HepG2 (cell line): ENCODE measurements around the gene CELA2B. TPM values are rescaled to one million over a fixed set of nuclear protein-coding genes. Genes with fewer than 3 reads are reported as not detected.
A peak's percentile ranks its signal among the peaks of the same experiment; 100 is the strongest.

Experiments used
- ATAC-seq: fragments of 200-7000 bp; cut with Tn5 transposase; 3 replicates; pipeline ENCODE4 v1.9.1; 2020; ENCODE audit warnings: mild to moderate bottlenecking, moderate library complexity
- BruUV-seq: library from RNA; stranded (reverse); fragments of 400-500 nt; replicated peaks from 2 replicates; lab custom pipeline; 2021; lab: Mats Ljungman, UMichigan
- CTCF ChIA-PET: fragments of 300-600 bp; formaldehyde crosslinking; extraction: SDS; loops from one replicate; lab custom pipeline; 2021; ENCODE audit warnings: low total read pairs, inconsistent platforms, low intra/inter-chr PET ratio; lab: Yijun Ruan, JAX
- POLR2A ChIA-PET: fragments of 350-600 bp; sonication (Branson Sonifier 250); formaldehyde crosslinking; loops from one replicate; lab custom pipeline; 2020; ENCODE audit warnings: antibody characterized with exemption, inconsistent platforms; lab: Yijun Ruan, JAX
- DNase-seq: peaks from one replicate; pipeline ENCODE4 v3.0.0-alpha.2; 2015; ENCODE audit warnings: low spot score
- FAIRE-seq: peaks from 3 replicates; lab custom pipeline; 2011; peaks lifted over from hg19 to GRCh38; lab: Jason Lieb, UNC
- H2AFZ ChIP-seq: one replicate; pipeline ENCODE4 v1.6.1; 2011; ENCODE audit warnings: low read length, inconsistent platforms
- H3K27ac ChIP-seq: fragments of 300-600 bp; 3 replicates; pipeline ENCODE4 v1.8.0; 2011; ENCODE audit warnings: mixed run types, mild to moderate bottlenecking, mixed read lengths, low read length, inconsistent platforms; ENCODE audit not compliant: insufficient read depth; ENCODE audit errors: extremely low read length
- H3K27me3 ChIP-seq, 2 experiments: fragments of 200-600 bp in 1 of 2; 2 replicates in 1 of 2; 3 replicates in 1 of 2; pipeline versions ENCODE4 v1.6.0 to v1.8.0; 2011; ENCODE audit warnings: low read length in 2 of 2, mild to moderate bottlenecking in 2 of 2, moderate library complexity in 2 of 2, inconsistent platforms in 1 of 2; ENCODE audit not compliant: insufficient read depth in 2 of 2, control insufficient read depth in 1 of 2
- H3K36me3 ChIP-seq, 2 experiments: fragments of 200-600 bp in 1 of 2; replicated peaks in 1 of 2; 2 replicates in 1 of 2; 3 replicates in 1 of 2; pipeline versions ENCODE4 v1.5.1 to v1.8.0; 2011; ENCODE audit warnings: low read length in 2 of 2, inconsistent platforms in 1 of 2; ENCODE audit not compliant: insufficient read depth in 2 of 2, control insufficient read depth in 1 of 2
- H3K4me1 ChIP-seq: 2 replicates; pipeline ENCODE4 v1.5.1; 2012; ENCODE audit warnings: low read length, inconsistent platforms; ENCODE audit not compliant: insufficient read depth
- H3K4me2 ChIP-seq: 2 replicates; pipeline ENCODE4 v1.6.0; 2011; ENCODE audit warnings: low read depth, low read length, inconsistent platforms
- H3K4me3 ChIP-seq, 3 experiments: fragments of 200-600 bp in 1 of 3; sonication (generic), shearing (Covaris generic) in 1 of 3; replicated peaks in 1 of 3; 2 replicates each; pipeline ENCODE4 v1.5.1; 2011 to 2016; ENCODE audit warnings: low read length in 3 of 3, inconsistent platforms in 2 of 3, low read depth in 2 of 3, mild to moderate bottlenecking in 2 of 3, control low read depth in 1 of 3, mixed read lengths in 1 of 3; ENCODE audit not compliant: insufficient read depth in 1 of 3
- H3K79me2 ChIP-seq: one replicate; pipeline ENCODE4 v1.6.1; 2011; ENCODE audit warnings: low read length, inconsistent platforms; ENCODE audit not compliant: insufficient read depth
- H3K9ac ChIP-seq: 2 replicates; pipeline ENCODE4 v1.6.0; 2011; ENCODE audit warnings: mild to moderate bottlenecking, low read depth, low read length, inconsistent platforms; ENCODE audit not compliant: insufficient read depth
- H3K9me3 ChIP-seq: 2 replicates; pipeline ENCODE4 v1.5.1; 2012; ENCODE audit warnings: mild to moderate bottlenecking, low read length
- H4K20me1 ChIP-seq: 2 replicates; pipeline ENCODE4 v1.6.0; 2011; ENCODE audit warnings: inconsistent platforms, mild to moderate bottlenecking, low read length, moderate library complexity; ENCODE audit not compliant: insufficient read depth
- KLF12 ChIP-seq: sonication (generic); formaldehyde crosslinking; IDR thresholded peaks from 2 replicates; pipeline ENCODE4 v1.4.0; 2020; ENCODE audit warnings: missing genetic modification reagents, borderline replicate concordance
- MAF1 ChIP-seq: sonication (generic); formaldehyde crosslinking; IDR thresholded peaks from 2 replicates; pipeline ENCODE4 v1.5.0; 2020; ENCODE audit warnings: missing genetic modification reagents, borderline replicate concordance
- NFYB ChIP-seq: sonication (generic); formaldehyde crosslinking; IDR thresholded peaks from 2 replicates; pipeline ENCODE4 v1.4.0; 2020; ENCODE audit warnings: missing genetic modification reagents
- TEAD3 ChIP-seq: optimal IDR thresholded peaks from 2 replicates; pipeline ENCODE3; 2016; ENCODE audit warnings: borderline replicate concordance
- ZNF230 ChIP-seq: sonication (generic); formaldehyde crosslinking; IDR thresholded peaks from 2 replicates; pipeline ENCODE4 v1.4.0; 2020; ENCODE audit warnings: mild to moderate bottlenecking, missing genetic modification reagents
- ZNF3 ChIP-seq: IDR thresholded peaks from 2 replicates; pipeline ENCODE4 v1.7.0; 2017; ENCODE audit warnings: inconsistent platforms
- WGBS: methylation state at CpG from one replicate; pipeline ENCODE4 v1.1.6; 2017; ENCODE audit warnings: low lambda C conversion rate; 5-methylcytosine and 5-hydroxymethylcytosine counted together
- in situ Hi-C: cut with HindIII; loops from 2 replicates; pipeline ENCODE4 v1.10.0; 2017; ENCODE audit warnings: low pct_unique_long_range_greater_than_20kb; ENCODE audit not compliant: extremely low pct_ligation_motif_present
- intact Hi-C: fragments of 100-400 bp; cut with micrococcal nuclease; formaldehyde crosslinking; loops from one replicate; pipeline ENCODE4 v1.10.0; 2022; ENCODE audit not compliant: unreplicated experiment
- polyA plus RNA-seq, 8 experiments: library from polyadenylated mRNA; depleted of rRNA in 3 of 8; stranded (reverse) in 7 of 8; unstranded in 1 of 8; fragments of >200 nt; fragmentation: Illumina TruSeq in 4 of 8; extraction: Trizol in 4 of 8; gene quantifications; 2 replicates each; pipeline versions ENCODE4 v1.2.1 to v1.2.3, GENCODE V29; 2011 to 2016; ENCODE audit warnings: low read depth in 4 of 8, missing spikeins in 1 of 8, mixed read lengths in 1 of 8; ENCODE audit not compliant: insufficient read depth in 1 of 8
- total RNA-seq, 5 experiments: library from RNA; depleted of rRNA; stranded (reverse); fragments of >200 nt; fragmentation: Illumina TruSeq; extraction: Trizol; gene quantifications; 2 replicates each; pipeline ENCODE4 v1.2.3, GENCODE V29; 2016; ENCODE audit warnings: low read depth in 1 of 5
- TF ChIP-seq, protein P1 (sequence below): sonication (generic); formaldehyde crosslinking; IDR thresholded peaks from 2 replicates; pipeline ENCODE4 v1.4.0; 2020; ENCODE audit warnings: missing genetic modification reagents; ENCODE audit errors: not compliant biosample characterization
- TF ChIP-seq, protein P2 (sequence below): sonication (generic); formaldehyde crosslinking; IDR thresholded peaks from 2 replicates; pipeline ENCODE4 v1.8.0; 2022; ENCODE audit warnings: mild to moderate bottlenecking, missing genetic modification reagents
- TF ChIP-seq, protein P3 (sequence below): sonication (generic); formaldehyde crosslinking; IDR thresholded peaks from 2 replicates; pipeline ENCODE4 v1.5.0; 2020; ENCODE audit warnings: missing genetic modification reagents

The CELA2B gene
- total and polyA plus RNA-seq, 2 of the 13 experiments (the other 11 are each of a cell fraction or from before 2014, with no cell fraction given), result not detected

DNA sequence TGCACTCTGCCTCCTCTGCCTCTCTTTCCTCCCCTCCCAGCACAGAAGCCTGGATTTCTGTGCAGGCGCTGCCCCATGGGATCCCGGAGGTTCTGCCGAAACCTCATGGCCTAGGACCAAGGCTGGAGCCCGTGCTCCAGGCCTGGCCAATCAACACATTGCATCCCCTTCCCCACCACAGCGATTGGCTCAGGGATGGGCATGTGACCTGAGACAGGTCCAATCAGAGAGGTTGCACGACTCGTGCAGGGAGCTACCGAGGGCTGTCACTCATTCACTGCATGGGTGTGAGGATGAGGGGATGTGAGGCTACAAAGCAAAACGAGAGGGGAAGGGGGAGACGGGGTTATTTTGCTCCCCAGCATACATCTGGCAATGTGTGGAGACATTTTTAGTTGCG, 3.3 kb upstream of the CELA2B start (continued):
- TF ChIP-seq NFYB (CRISPR knock-in tag) (peak; percentile 77), ZNF3 (CRISPR knock-in tag) (no peak), ZNF230 (CRISPR knock-in tag) (no peak), MAF1 (no peak), TEAD3 (CRISPR knock-in tag) (no peak)
- TF ChIP-seq, protein P1, sequence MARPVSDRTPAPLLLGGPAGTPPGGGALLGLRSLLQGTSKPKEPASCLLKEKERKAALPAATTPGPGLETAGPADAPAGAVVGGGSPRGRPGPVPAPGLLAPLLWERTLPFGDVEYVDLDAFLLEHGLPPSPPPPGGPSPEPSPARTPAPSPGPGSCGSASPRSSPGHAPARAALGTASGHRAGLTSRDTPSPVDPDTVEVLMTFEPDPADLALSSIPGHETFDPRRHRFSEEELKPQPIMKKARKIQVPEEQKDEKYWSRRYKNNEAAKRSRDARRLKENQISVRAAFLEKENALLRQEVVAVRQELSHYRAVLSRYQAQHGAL (CRISPR knock-in tag), result no peak

DNA sequence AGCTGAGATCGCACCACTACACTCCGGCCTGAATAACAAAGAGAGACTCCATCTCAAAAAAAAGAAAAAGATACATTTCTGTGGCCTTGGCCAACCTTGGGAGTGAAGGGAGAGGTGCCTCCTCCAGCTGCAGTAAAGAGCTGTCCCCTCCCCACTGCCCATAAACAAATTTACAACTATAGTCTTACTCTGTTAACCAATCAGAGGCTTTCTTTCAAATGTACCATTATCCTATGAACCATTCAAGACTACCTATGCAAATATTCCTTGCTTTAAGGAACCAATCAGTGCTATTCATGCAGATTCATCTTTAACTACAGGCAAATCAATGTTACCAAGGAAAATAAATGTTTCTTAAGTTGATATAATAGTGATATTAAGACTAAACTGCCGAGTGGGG, 1.0 kb downstream of the CELA2B start:
- ChIA-PET POLR2A (no interaction called here), CTCF (no interaction called here)
- in situ Hi-C loops (no loop called here), intact Hi-C loops (no loop called here)
- Histone ChIP-seq H3K4me1 (no peaks in the 10 kb centered on the region), H3K36me3 (no peaks in the 10 kb centered on the region), H3K79me2 (no peaks in the 10 kb centered on the region), H4K20me1 (no peaks in the 10 kb centered on the region), H3K9me3 (no peaks in the 10 kb centered on the region), H2AFZ (no peak overlapping the region), H3K27ac (no peak overlapping the region), H3K4me2 (no peak overlapping the region), H3K9ac (no peak overlapping the region), H3K4me3 (no peak overlapping the region), H3K27me3 (peaks cover 0 to 1% of the 10 kb centered on the region in 2 experiments; a peak in 1 of 5 replicates)
- 59% methylated on average over 3 of the region's 3 CpGs for WGBS
- no peak for FAIRE-seq
- no peak for ATAC-seq
- TF ChIP-seq, protein P2, sequence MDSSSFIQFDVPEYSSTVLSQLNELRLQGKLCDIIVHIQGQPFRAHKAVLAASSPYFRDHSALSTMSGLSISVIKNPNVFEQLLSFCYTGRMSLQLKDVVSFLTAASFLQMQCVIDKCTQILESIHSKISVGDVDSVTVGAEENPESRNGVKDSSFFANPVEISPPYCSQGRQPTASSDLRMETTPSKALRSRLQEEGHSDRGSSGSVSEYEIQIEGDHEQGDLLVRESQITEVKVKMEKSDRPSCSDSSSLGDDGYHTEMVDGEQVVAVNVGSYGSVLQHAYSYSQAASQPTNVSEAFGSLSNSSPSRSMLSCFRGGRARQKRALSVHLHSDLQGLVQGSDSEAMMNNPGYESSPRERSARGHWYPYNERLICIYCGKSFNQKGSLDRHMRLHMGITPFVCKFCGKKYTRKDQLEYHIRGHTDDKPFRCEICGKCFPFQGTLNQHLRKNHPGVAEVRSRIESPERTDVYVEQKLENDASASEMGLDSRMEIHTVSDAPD (CRISPR knock-in tag), result no peak
- TF ChIP-seq, protein P3, sequence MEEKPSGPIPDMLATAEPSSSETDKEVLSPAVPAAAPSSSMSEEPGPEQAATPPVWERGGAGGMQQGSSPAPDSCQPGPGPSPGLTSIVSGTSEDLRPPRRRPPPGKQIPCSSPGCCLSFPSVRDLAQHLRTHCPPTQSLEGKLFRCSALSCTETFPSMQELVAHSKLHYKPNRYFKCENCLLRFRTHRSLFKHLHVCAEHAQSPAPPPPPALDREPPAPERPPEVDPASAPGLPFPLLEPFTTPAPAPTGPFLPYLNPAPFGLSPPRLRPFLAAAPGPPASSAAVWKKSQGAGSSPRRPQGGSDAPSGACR (CRISPR knock-in tag), result no peak
- TF ChIP-seq KLF12, result no peak
- DNase-seq, result no peak
- BruUV-seq, result no TSS peak
